Measurements from ENCODE around the gene STIM2.

STIM2 gene

DNA sequence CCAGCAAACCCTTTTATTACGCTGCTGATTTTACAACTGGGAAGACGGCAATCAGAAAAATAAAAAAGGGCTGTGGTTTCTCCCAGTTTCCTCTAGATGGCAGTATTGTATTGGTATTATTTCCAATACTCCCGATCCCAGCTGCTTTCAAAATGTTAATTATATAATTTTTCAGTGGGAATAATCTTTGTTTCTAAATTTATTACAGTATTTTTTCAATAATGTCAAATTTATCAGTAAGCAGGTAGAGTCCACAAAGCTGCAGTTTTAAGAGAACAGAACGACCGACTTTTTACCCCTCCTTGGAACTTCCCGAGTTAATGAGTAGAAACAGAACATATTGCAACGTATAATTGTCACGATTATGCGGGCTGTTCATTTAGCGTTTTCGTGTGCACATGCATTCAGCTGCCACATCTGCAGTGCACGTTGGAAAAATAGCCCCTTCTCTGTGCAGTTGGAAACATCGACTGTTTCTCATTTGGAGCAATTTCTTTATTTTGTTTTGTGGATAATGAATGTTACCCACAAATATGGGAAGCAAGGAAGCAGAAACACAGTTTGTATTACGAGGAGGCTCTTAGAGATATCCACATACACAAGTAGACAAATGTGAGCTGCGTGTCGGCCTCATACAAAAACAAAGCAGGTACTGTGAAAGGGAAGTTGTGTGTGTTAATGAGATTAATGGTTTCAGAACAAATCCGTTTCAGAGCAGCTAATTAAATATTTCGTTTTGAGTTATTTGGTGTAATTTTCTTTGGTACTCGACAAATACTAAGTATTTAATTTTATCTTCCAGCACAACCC lies 188.0 kb downstream of the STIM2 start:
- no peak for DNase-seq

- no peak for DNase-seq
These were observed 188.7 kb downstream of the STIM2 start for GRCh38 chr4:27049239-27049829.

- DNase-seq: no peak
These were observed 190.1 kb downstream of the STIM2 start for GRCh38 chr4:27050731-27051130.

DNA sequence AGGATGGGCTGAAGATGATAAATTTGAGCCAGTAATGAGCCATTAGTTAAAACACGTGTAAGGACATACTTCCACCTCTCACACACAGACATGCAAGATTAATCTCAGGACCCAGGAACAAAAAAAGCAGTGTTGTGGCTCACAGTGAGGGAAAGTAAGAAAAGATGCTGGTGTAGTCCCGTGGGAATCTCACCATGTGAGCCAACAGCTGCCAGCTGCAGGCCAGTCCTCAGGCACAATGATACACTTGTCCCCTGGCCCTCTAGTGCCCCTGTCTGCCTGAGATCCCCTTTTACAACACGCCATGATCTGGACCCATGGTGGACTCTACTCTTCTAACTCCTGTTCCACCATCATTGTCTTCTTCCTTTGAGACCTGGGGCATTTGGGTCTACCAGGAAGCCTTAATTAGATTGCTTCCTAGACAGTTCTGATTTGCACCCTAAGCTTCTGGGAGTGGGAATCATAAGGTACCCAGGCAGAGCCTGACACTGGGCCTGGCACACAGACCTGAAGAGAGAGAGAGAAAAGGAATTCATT lies 194.7 kb downstream of the STIM2 start:
- DNase-seq: no peak

DNA sequence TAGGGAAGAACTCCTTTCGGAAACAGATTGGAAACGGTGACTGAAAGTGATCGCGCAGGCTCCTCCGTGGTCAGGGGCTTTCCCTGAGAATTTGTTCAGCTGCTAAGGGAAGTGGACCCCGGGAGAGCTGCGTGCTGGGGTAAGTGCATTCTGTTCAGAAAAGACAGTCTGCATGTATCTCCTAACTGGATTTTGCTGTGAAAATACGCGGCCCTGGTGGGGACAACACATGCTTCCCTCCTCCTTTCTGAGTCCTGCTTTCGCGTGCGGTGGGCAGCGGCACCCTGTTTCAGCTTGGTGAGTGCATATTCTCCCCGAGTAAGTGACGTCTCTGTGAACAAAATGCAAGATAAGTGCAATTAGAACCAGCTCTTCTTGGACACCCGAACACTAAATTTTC lies 195.6 kb downstream of the STIM2 start:
- DNase-seq: no peak

DNA sequence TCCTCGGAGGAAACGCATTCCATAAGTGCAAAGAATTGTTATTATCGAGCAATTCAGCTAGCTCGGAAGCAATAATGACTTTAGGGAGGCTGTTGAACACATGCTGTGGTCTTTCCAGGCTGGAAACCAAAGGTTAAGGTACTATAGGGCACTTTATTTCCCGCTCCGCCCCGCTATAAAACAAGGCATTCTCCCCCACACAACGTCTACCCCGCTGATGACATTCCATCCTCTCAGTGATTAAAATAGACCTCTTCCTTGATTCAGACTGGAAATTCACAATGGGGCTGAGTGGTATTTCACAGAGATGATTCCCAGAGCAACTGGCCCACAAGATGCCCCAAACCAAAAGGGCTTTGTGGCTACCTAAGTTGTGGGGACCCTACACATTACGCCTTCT lies 196.4 kb downstream of the STIM2 start:
- no peak for DNase-seq

DNA sequence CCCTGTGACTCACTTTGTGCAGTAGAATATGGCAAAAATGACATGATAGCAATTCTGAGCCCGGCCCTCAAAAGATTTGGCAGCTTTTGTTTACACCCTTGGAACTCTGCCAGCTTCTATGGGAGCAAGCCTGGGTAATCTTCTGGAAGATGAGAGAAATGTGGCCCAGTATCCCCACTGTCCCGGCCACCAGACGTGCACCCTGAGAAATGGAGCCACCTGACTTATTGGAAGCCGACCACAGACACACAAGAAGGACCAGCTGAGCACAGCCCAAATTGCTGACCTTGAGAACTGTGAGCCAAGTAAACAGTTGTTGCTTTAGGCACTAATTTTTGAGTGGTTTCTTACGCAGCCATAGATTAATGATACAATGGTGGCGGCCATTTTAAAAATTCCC lies 197.0 kb downstream of the STIM2 start:
- DNase-seq: no peak

- DNase-seq: no peak
These were observed 198.3 kb downstream of the STIM2 start for GRCh38 chr4:27058819-27059406.

- no peak for DNase-seq
These were observed 198.8 kb downstream of the STIM2 start for GRCh38 chr4:27059446-27059845.

DNA sequence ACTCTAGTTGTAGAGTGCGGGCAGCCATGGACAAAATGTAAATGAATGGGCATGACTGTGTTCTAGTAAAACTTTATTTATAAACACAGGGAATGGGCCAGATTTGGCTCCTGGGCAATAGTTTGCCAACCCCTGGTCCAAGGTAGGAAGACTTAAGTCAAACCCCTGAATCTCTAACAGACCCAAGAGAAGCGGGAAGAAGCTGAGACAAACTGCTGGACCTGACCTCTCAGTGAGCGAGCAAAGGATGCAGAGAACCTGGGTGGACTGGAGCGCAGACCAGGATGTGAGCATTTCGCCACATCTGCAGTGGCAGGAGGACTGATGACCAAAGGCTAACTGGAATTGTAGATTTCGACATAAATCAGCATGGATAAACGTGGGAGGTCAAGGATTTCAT lies 201.6 kb downstream of the STIM2 start:
- DNase-seq: no peak

GRCh38 chr4:27066591-27066990 lies 205.9 kb downstream of the STIM2 start:
- DNase-seq: no peak

DNA sequence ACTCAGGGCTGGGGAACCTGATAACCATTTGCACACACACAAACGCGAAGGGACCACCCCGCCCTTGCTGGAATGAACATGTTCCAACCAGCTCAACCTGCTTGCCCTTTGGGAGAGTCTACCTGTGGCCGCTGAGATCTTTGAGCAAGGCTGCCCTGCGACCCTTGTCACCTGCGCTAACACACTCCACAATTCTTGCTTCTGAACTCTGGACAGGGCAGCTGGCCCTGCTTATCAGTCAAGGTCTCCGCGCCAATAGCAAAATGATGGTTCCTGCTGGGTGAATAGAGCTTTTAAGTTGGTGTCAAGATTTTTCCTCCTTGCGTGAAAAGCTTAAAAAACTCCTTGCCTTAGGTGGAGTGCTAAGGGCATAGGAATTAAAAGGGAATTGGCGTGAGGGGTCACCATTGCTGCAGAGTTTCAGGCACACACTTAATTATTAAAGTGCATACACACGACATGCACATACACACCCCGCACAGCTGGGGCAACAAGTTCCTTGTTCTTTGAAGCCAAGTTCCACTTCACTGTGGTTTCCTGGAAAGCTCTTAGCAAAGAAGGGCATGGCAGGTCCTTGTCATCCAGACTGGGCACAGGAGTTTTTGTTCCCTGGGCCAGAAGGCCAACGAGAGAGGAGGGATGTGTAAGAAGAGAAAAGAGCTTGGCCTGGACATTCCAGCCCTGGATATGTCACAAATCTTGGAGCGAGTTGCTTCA lies 207.7 kb downstream of the STIM2 start:
- no peak for DNase-seq
